ENCODE measurements around the gene LIN7B.

The LIN7B gene

GRCh38 chr19:49165865-49166301 is 51.7 kb downstream of the LIN7B start:
- no peak for DNase-seq (ENCODE audit: low read depth)

GRCh38 chr19:49167857-49168409 is 53.8 kb downstream of the LIN7B start:
- no peak for DNase-seq (ENCODE audit: low read depth)

All from T-helper 22 cell (primary cell).